Cardiac muscle cell (in vitro differentiated cells and primary cell): ENCODE results near the gene CROT. TPM values are rescaled to one million over a fixed set of nuclear protein-coding genes. Genes with fewer than 3 reads are reported as not detected.

Experiments
- DNase-seq, 2 donors: peaks; one replicate each; pipeline versions ENCODE4 v3.0.0 to v3.0.0-alpha.2; 2010 to 2017; ENCODE audit warnings: low read depth in 1 of 2, low spot score in 1 of 2
- H3K27ac ChIP-seq: fragments of 200-600 bp; sonication (generic); 2 replicates; pipeline ENCODE4 v1.5.1; 2016
- H3K27me3 ChIP-seq: fragments of 200-600 bp; sonication (generic); 2 replicates; pipeline ENCODE4 v1.6.0; 2016; ENCODE audit warnings: control low read depth
- H3K36me3 ChIP-seq: fragments of 200-600 bp; sonication (generic); 2 replicates; pipeline ENCODE4 v1.5.1; 2016; ENCODE audit warnings: control low read depth
- H3K4me1 ChIP-seq: fragments of 200-600 bp; sonication (generic); 2 replicates; pipeline ENCODE4 v1.8.1; 2017; ENCODE audit warnings: low read depth, mild to moderate bottlenecking, mixed run types
- H3K4me3 ChIP-seq: fragments of 200-600 bp; sonication (generic); 2 replicates; pipeline ENCODE4 v1.5.1; 2016; ENCODE audit warnings: mild to moderate bottlenecking
- H3K9me3 ChIP-seq: fragments of 200-600 bp; sonication (generic); 2 replicates; pipeline ENCODE4 v1.5.1; 2017; ENCODE audit warnings: low read depth, mild to moderate bottlenecking, control low read depth
- polyA plus RNA-seq: library from polyadenylated mRNA; unstranded; fragments of >200 nt; fragmentation: Nextera tagmentation; extraction: Ambion mirVana; gene quantifications from 2 replicates; pipeline ENCODE4 v1.2.1, GENCODE V29; 2016
- total RNA-seq: library from RNA; depleted of rRNA; stranded (reverse); fragments of >200 nt; gene quantifications from 2 replicates; pipeline ENCODE4 v1.2.3, GENCODE V29; 2016
- TF ChIP-seq, protein P1 (sequence below): IDR thresholded peaks from 2 replicates; pipeline ENCODE4 v1.5.1; 2012; ENCODE audit warnings: low read depth, mild to moderate bottlenecking, low read length

The CROT gene
- total and polyA plus RNA-seq, 2 experiments from 2014 or later = 7.7 to 10.3 TPM

- TF ChIP-seq, protein P1, sequence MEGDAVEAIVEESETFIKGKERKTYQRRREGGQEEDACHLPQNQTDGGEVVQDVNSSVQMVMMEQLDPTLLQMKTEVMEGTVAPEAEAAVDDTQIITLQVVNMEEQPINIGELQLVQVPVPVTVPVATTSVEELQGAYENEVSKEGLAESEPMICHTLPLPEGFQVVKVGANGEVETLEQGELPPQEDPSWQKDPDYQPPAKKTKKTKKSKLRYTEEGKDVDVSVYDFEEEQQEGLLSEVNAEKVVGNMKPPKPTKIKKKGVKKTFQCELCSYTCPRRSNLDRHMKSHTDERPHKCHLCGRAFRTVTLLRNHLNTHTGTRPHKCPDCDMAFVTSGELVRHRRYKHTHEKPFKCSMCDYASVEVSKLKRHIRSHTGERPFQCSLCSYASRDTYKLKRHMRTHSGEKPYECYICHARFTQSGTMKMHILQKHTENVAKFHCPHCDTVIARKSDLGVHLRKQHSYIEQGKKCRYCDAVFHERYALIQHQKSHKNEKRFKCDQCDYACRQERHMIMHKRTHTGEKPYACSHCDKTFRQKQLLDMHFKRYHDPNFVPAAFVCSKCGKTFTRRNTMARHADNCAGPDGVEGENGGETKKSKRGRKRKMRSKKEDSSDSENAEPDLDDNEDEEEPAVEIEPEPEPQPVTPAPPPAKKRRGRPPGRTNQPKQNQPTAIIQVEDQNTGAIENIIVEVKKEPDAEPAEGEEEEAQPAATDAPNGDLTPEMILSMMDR = no peak
- Histone ChIP-seq H3K27ac (peak overlapping the region; percentile 31), H3K36me3 (peaks cover 4% of the 10 kb centered on the region), H3K9me3 (no peaks in the 10 kb centered on the region), H3K4me3 (peak overlapping the region; percentile 40), H3K27me3 (no peaks in the 10 kb centered on the region), H3K4me1 (peaks cover 17% of the 10 kb centered on the region)
- no peak for DNase-seq
These were observed 1.0 kb upstream of the CROT start for GRCh38 chr7:87344446-87344845.

DNA sequence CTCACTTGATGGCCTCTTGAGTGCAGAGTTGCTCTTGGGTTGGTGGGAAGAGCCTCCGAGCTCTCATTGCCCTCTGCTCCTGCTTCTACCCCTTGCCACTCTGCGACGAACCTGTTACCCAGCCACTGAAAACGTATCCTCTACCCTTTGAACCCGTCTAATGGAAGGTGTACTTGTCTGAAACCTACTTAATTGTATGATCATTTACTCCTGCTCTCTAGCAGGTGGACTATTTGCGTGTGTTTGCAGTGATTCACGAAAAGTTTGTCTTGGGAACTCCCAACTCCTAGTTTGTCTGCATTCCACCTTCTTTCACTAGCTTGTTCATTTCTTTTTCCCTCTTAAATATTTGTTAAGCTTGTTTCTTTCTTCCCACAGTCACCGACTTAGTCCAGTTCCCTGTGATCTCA, 503 bp downstream of the CROT start:
- TF ChIP-seq, protein P1 = no peak
- Histone ChIP-seq H3K27me3 (no peaks in the 10 kb centered on the region), H3K27ac (peak overlapping the region; percentile 14), H3K4me1 (peaks cover 16% of the 10 kb centered on the region), H3K36me3 (peaks cover 16% of the 10 kb centered on the region), H3K4me3 (peak overlapping the region; percentile 40), H3K9me3 (no peaks in the 10 kb centered on the region)
- DNase-seq = no peak

DNA sequence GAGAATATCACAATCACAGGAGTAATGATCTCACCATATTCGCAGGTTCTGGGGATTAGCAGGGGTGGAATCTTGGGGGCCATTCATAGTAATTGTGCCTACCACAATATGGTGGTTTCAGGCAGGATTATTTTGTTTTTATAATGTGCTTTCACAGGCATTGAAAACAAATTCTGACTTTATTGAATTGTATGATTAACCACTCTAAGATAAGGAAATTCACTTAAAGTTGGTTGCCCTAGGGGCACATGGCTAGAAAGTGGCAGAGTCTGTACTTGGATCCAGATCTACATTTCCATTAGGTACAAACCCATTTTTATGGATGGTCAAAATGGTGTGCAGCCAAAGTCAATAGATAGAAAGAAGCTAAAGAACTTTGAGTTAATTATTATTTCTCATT, 1.7 kb downstream of the CROT start:
- no peak for DNase-seq
- Histone ChIP-seq H3K4me1 (peaks cover 5% of the 10 kb centered on the region), H3K9me3 (no peaks in the 10 kb centered on the region), H3K4me3 (no peak overlapping the region), H3K27ac (no peak overlapping the region), H3K36me3 (peaks cover 16% of the 10 kb centered on the region), H3K27me3 (no peaks in the 10 kb centered on the region)
- TF ChIP-seq, protein P1 = no peak

DNA sequence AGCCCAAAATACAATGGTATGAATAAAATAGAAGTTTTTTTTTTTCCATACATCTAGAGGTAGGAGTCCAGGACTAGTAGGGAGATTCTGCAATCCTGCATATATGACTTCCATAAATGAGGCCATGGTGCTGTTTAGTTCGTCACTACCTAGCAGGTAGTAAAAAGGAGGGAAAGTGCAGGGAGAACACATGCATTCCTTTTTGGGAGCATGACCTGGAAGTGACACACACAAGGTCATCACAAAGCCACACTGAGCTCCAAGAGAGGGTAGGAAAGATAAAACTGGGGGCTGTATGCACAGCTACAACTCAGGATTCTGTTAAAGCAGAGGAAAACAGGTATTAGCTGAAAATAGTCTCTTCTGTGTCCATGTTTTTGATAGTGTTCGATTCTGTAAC, 2.2 kb downstream of the CROT start:
- peaks cover 5% of the 10 kb centered on the region for H3K4me1 ChIP-seq
- H3K36me3 ChIP-seq = peaks cover 20% of the 10 kb centered on the region
- no peak overlapping the region for H3K27ac ChIP-seq
- H3K9me3 ChIP-seq = no peaks in the 10 kb centered on the region
- no peak for DNase-seq
- no peaks in the 10 kb centered on the region for H3K27me3 ChIP-seq
- no peak overlapping the region for H3K4me3 ChIP-seq
- TF ChIP-seq, protein P1 = no peak

GRCh38 chr7:87354749-87355148, 9.3 kb downstream of the CROT start:
- peaks cover 3% of the 10 kb centered on the region for H3K9me3 ChIP-seq
- no peaks in the 10 kb centered on the region for H3K4me1 ChIP-seq
- no peak overlapping the region for H3K27ac ChIP-seq
- no peaks in the 10 kb centered on the region for H3K27me3 ChIP-seq
- DNase-seq = no peak
- TF ChIP-seq, protein P1 = no peak
- peaks cover 14% of the 10 kb centered on the region for H3K36me3 ChIP-seq
- H3K4me3 ChIP-seq = no peak overlapping the region

DNA sequence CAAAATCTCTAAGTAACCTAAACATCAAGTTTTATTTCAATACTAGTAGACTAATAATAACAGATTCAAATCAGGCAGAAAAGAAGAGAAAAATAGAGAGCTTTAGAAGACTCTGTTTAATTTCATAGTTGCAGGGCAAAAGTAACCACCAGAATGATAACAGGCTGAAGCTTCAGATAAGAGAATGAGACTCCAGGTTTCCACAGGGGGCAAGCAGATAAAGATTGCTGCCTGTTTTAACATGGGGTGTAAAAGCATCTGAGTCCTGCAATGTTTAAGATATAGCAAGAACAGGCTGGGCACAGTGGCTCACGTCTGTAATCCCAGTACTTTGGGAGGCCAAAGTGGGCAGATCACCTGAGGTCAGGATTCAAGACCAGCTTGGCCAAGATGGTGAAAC, 11.0 kb downstream of the CROT start:
- H3K4me1 ChIP-seq = no peaks in the 10 kb centered on the region
- peaks cover 3% of the 10 kb centered on the region for H3K9me3 ChIP-seq
- no peak overlapping the region for H3K27ac ChIP-seq
- H3K27me3 ChIP-seq = no peaks in the 10 kb centered on the region
- peaks cover 4% of the 10 kb centered on the region for H3K36me3 ChIP-seq
- no peak overlapping the region for H3K4me3 ChIP-seq
- no peak for DNase-seq
- TF ChIP-seq, protein P1 = no peak
